Measurements from ENCODE around the gene L2HGDH.

L2HGDH gene

DNA sequence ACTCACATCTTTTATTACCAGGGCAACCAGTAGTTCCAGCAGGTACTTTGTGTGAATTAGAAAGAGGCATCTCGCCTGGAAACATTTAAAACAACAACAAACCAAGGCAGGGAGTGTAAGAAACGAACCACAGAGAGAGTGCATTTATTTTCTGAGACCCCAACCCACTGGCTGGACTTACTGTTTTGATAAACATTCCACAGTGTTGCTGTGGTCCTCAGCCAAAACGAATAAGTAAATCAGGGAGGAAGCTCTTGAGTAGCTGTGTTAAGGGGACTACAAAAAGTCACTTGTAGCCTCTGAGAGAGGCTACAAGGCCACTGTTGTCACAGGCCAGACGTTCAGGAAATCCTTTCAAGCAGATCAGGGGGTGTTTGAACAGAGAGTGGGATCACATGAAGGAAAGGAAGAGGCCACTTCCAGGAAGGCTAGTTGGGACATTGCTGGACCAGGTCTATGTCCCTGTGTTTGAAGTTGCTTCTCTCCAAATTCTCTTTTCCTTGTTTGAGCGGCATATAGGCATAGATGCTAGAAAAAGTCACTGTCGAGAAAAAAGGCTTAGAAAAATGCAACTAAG, 33.9 kb upstream of the L2HGDH start:
- H3K36me3 Mint-ChIP-seq: peaks cover 5% of the 10 kb centered on the region
- peaks cover 13% of the 10 kb centered on the region for H3K4me1 Mint-ChIP-seq
- no peak for DNase-seq
- CTCF ChIA-PET: interaction anchor here (1.0 kb wide), 1 partner anchor 25 kb away, joined by 3 read pairs; no protein-coding TSS in a partner anchor
- no peaks in the 10 kb centered on the region for H3K9me3 Mint-ChIP-seq
- H3K27me3 Mint-ChIP-seq: peaks cover 5% of the 10 kb centered on the region
- no peak overlapping the region for H3K27ac Mint-ChIP-seq
- no peak overlapping the region for H3K4me3 Mint-ChIP-seq

DNA sequence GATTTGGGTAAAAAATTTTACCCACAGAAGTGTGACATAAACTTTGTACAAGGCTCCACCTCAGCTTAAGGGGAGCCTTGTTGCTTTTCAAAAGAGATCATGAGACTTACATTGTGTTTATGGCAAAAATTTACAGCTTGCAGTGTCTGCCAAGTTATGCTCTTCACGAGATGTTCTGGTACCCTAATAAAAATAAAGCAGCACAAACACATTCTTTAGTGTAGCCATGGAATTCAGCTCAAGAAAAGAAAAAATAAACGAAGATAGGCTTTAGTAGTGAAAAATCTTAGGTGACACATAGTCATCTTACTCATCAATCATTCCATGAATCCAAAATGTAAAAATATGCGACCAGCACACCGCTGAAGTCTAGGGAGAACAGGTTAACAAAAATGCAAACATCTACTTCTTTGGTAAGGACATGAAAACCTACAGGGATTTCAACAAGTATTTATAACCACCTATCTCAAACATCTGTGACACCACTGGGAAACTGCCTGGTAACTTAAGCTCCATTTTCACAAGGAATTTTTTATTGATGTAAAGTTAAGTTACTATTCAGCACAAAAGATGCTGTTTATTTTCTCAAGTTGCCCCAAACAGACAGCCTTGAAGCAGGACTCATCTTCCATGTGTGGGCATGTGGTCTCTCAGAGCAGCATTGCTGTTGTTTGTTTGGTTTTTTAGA, 33.0 kb upstream of the L2HGDH start:
- no peak for DNase-seq
- no peak overlapping the region for H3K4me3 Mint-ChIP-seq

DNA sequence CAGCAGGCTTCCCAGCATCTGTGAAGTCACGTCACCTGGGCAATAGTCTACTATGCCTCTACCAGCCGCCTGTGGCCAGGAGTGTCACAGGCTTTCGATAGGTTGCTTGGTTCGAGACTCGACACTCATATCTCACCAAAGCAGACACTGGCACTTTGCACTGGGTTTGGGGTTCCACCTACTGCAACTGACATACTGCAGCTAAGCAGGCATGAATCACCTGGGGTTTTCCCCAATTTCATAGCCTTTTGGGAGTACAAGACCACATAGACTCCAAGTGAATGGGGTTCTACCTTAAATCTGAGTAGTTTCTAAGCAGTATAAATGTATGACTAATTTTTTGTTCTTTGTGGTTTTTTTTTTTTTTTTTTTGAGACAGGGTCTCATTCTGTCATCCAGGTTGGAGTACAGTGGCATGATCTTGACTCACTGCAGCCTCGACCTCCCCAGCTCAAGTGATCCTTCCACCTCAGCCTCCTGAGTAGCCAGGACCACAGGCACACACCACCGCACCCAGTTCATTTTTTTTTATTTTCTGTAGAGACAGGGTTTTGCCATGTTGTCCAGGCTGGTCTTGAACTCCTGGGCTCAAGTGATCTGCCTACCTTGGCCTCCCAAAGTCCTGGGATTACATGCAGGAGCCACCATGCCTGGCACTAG, 32.2 kb upstream of the L2HGDH start:
- Mint-ChIP-seq H3K4me3 (no peak overlapping the region), H3K27ac (no peak overlapping the region), H3K36me3 (peaks cover 8% of the 10 kb centered on the region), H3K9me3 (no peaks in the 10 kb centered on the region), H3K27me3 (peaks cover 5% of the 10 kb centered on the region), H3K4me1 (peaks cover 13% of the 10 kb centered on the region)
- CTCF ChIA-PET: interaction anchor here (0.6 to 1.7 kb wide), 3 partner anchors 24 to 52 kb away, joined by 6 read pairs; partner anchors contain the start of gene CDKL1
- no peak for DNase-seq

More for the DNA sequence above, 33.0 kb upstream of the L2HGDH start:
- CTCF ChIA-PET: interaction anchor here (1.4 to 1.7 kb wide), 2 partner anchors 25 to 51 kb away, joined by 6 read pairs; partner anchors contain the start of gene CDKL1
- no peaks in the 10 kb centered on the region for H3K9me3 Mint-ChIP-seq
- H3K36me3 Mint-ChIP-seq: peaks cover 8% of the 10 kb centered on the region
- H3K27me3 Mint-ChIP-seq: peaks cover 5% of the 10 kb centered on the region
- H3K4me1 Mint-ChIP-seq: peaks cover 13% of the 10 kb centered on the region
- no peak overlapping the region for H3K27ac Mint-ChIP-seq

DNA sequence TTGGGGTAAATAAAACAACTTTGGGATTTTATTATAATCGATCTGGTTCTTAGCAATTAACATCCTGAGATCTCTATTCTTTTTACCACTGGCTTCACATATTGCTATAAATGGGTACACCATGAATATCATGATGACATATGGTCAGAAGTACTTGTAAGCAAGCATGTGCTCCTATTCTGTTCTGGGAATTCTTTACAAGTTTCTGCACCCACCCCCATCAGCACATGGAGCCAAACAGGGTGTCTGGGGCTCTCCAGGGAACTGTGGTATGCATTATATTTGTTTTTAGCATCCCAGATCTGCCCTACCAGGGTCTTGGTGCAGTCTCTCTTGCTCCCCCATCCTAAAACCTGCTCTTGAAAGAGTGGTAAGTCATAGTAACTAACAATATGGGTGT, 31.4 kb upstream of the L2HGDH start:
- Mint-ChIP-seq H3K36me3 (peaks cover 8% of the 10 kb centered on the region), H3K4me3 (no peak overlapping the region)

DNA sequence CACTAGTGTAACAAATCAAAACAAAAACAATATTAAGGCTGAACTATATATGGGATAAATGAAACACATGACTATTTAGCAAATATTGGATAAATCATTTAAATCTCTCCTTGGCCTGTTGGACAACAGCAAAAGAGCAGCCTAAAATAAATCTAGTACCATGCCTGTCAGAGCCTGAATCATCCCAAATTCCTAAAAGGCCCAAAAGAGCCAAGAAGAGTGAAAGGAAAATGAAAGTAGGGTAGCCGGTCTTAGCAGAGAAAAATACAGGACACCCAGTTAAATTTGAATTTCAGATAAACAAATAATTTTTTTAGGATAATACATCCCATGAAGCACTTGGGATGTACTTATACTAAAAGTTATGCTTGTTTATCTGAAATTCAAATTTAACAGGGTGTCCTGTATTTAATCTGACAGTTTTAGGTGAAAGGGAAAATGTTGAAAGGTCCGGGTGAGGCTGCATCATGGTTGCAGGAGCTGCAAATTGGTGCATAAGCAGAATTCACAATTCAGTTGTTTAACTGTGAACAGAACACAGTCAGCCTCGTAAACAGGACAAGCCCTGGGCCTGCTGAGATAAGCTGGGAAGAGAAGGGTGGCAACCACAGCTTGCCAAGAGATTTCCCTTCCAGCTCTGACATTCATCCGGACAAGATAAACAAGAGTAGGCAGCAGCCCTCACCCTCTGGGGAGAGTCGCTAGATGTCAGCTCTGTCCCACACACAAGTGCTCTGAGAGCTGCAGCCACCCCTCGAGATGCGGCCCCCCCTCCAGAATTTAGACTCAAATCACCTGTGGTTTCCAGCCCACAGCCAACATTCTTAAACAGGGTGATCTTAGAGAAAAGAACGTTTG, 30.4 kb upstream of the L2HGDH start:
- Mint-ChIP-seq H3K4me3 (no peak overlapping the region), H3K36me3 (peaks cover 8% of the 10 kb centered on the region), H3K4me1 (peaks cover 13% of the 10 kb centered on the region), H3K27me3 (peaks cover 1% of the 10 kb centered on the region), H3K27ac (no peak overlapping the region), H3K9me3 (no peaks in the 10 kb centered on the region)
- DNase-seq: peak; percentile 73
- CTCF ChIA-PET: interaction anchor here (0.7 to 1.2 kb wide), 7 partner anchors 21 to 434 kb away, joined by 3 to 4 read pairs (median 3); partner anchors contain the start of gene MAP4K5

More for the DNA sequence above, 31.4 kb upstream of the L2HGDH start:
- CTCF ChIA-PET: interaction anchor here (0.6 to 1.7 kb wide), 3 partner anchors 20 to 53 kb away, joined by 3 to 6 read pairs (median 6); partner anchors contain the start of gene CDKL1
- Mint-ChIP-seq H3K27me3 (peaks cover 5% of the 10 kb centered on the region), H3K4me1 (peaks cover 13% of the 10 kb centered on the region), H3K9me3 (no peaks in the 10 kb centered on the region), H3K27ac (no peak overlapping the region)
- no peak for DNase-seq

DNA sequence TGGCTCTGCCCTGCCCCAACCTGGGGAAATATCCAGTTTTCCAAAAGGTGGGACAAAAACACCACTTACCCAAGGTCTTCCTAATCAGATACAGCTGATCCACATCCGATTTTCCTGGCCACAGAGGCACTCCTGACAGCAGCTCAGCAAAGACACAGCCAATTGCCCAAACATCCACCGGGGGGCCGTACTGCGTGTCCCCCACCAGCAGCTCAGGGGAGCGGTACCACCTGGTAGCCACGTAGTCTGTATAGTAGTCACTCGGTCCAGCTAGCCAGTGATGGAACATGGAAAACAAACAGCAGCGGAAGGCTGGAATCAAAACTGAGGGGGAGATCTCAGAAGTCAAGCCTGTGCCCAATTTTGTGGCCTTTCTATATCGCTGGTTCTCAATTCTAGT, 28.9 kb upstream of the L2HGDH start:
- DNase-seq: no peak
- CTCF ChIA-PET: interaction anchor here (1.3 to 2.0 kb wide), 2 partner anchors 9 to 19 kb away, joined by 3 to 4 read pairs; no protein-coding TSS in a partner anchor

DNA sequence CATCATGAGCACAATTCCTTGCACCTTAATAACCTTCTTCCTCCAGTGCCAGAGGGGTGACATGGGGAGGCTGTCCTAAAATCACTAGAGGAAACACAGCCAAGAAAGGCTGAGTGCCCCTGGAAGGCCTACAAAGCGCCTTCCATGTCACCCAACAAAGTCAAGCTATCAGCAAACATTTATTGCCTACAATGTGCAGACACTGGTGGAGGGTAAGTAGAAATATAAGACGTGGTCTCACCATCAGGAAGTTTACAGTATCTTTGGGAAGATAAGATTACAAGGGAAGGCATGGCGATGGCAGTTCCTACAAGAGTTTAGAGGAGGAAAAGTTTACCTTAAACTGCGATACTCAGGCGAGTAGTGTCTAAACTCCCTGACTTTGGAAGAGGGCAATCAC, 28.0 kb upstream of the L2HGDH start:
- Mint-ChIP-seq H3K27ac (peak overlapping the region; percentile 4), H3K4me1 (peaks cover 28% of the 10 kb centered on the region), H3K27me3 (no peaks in the 10 kb centered on the region), H3K9me3 (no peaks in the 10 kb centered on the region), H3K36me3 (peaks cover 8% of the 10 kb centered on the region), H3K4me3 (no peak overlapping the region)
- DNase-seq: no peak
- CTCF ChIA-PET: interaction anchor here (1.3 to 2.0 kb wide), 3 partner anchors 10 to 20 kb away, joined by 3 to 4 read pairs (median 3); no protein-coding TSS in a partner anchor

More for the DNA sequence above, 28.9 kb upstream of the L2HGDH start:
- no peak overlapping the region for H3K27ac Mint-ChIP-seq
- no peaks in the 10 kb centered on the region for H3K9me3 Mint-ChIP-seq
- no peak overlapping the region for H3K4me3 Mint-ChIP-seq
- H3K27me3 Mint-ChIP-seq: no peaks in the 10 kb centered on the region
- H3K4me1 Mint-ChIP-seq: peaks cover 20% of the 10 kb centered on the region
- H3K36me3 Mint-ChIP-seq: peaks cover 8% of the 10 kb centered on the region

DNA sequence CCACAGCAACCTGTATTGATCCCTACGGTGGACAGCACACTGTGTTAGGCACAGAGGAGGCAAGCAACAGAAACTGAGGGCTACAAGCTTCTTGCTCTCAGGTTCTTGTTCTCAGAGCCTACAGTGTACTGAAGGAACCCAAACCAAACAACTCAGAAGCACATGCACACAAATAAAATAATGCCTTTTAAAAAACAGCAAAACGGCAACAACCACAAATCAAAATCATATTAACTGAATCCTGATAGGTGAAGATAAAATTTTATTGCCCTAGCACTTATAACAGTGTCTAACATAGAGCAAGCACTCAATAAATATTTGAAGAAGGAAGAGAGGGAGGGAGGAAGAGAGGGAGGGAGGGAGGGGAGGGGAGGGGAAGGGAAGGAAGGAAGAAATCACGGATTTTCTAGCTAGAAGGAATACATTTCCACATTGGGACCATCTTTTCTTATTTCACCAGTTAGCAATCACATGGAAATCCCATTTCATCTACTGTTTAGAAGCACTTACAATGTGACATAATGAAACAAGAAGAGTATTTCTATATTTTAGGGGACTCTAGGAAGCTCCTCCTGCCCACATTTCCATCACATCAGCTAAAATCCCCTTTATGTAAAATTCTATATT, 27.3 kb upstream of the L2HGDH start:
- no peak overlapping the region for H3K27ac Mint-ChIP-seq
- no peaks in the 10 kb centered on the region for H3K27me3 Mint-ChIP-seq
- H3K36me3 Mint-ChIP-seq: peaks cover 7% of the 10 kb centered on the region
- CTCF ChIA-PET: interaction anchor here (1.3 to 2.0 kb wide), 2 partner anchors 11 to 20 kb away, joined by 3 to 4 read pairs; no protein-coding TSS in a partner anchor
- peaks cover 25% of the 10 kb centered on the region for H3K4me1 Mint-ChIP-seq
- no peak overlapping the region for H3K4me3 Mint-ChIP-seq
- no peak for DNase-seq
- no peaks in the 10 kb centered on the region for H3K9me3 Mint-ChIP-seq

DNA sequence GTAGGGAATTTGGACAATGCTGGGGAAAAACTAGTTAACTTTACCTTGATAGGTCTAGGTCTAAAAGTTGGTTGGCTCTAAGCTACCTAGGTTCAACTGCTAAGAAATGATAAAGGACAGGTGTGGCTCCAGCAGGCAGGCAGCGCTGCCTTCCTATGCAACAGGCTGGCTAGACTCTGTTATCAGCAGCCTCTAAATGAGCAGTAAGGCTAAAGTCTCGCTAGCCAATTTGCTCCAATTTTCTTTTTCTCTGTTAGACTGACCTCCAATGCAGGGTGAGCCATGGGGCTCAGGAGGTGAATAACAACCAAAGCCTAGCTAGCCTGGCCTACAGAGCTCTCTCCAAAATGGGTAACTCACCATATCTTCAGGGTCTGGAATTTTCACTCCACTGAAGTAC, 26.6 kb upstream of the L2HGDH start:
- H3K4me1 Mint-ChIP-seq: peaks cover 22% of the 10 kb centered on the region
- CTCF ChIA-PET: interaction anchor here (1.3 kb wide), 1 partner anchor 10 kb away, joined by 3 read pairs; no protein-coding TSS in a partner anchor
- H3K4me3 Mint-ChIP-seq: no peak overlapping the region
- H3K9me3 Mint-ChIP-seq: no peaks in the 10 kb centered on the region
- peaks cover 7% of the 10 kb centered on the region for H3K36me3 Mint-ChIP-seq
- no peaks in the 10 kb centered on the region for H3K27me3 Mint-ChIP-seq
- no peak for DNase-seq
- H3K27ac Mint-ChIP-seq: no peak overlapping the region

DNA sequence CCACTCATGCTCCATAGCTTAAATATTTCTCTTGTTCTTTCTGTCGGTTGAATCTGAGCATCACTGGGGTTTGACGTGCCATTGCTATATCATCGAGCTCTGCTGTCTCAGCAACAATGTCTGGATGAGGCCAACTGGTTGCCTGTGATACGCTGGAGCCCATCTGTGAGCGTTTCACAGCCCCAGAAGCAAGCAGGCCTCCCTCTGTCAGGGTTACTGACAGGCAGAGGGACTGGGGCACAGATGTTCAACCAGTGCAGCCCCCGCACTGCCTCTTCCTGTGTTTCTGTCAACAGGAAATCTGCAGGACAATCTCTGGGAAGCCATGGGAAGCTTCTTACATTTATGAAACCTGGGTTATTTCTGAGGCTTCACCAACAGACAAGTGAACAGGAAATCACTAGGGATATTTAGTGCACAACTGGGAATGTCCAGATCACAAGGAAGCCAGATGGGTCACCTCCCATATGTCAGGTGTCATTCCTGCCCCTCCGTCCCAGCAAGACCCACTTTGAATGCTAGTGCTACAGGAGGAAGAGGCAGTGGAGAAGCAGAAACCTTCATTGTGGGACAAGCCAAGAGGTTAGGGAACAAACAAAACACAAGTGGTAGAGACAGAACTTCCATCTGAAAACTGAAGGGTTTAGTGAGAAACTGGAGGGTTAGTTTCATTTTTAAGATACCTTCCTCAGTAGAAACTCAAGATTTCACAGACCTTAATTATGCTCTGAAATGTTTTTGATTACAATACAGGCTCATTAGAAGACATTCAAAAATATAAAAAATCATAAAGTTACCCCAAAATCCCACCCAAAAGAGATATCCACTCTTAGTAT, 24.2 kb upstream of the L2HGDH start:
- H3K9me3 Mint-ChIP-seq: no peaks in the 10 kb centered on the region
- H3K4me1 Mint-ChIP-seq: peaks cover 15% of the 10 kb centered on the region
- H3K36me3 Mint-ChIP-seq: peaks cover 22% of the 10 kb centered on the region
- peak overlapping the region; percentile 10 for H3K4me3 Mint-ChIP-seq
- H3K27me3 Mint-ChIP-seq: no peaks in the 10 kb centered on the region
- H3K27ac Mint-ChIP-seq: peak overlapping the region; percentile 58
- DNase-seq: no peak
- CTCF ChIA-PET: interaction anchor here (0.9 to 1.3 kb wide), 2 partner anchors 19 to 27 kb away, joined by 4 read pairs; no protein-coding TSS in a partner anchor

DNA sequence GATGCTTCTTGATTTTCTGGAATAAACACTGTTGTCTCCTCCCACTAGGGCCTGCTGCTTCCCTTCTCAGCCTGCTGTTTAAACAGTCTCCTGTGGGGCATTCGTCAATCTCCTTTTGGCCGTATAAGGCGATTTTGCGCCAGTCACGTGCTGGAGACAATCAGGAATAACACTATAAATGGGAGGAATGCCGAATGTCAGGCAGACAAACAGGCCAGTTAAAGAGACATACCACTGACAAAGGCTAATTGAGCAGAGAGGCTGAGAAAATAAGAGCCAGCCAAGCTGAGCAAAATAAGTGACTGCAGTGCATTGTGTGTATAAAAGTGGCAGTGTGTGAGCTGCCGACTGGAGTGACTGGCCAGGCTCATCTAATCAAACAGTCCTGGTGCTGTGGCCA, 23.4 kb upstream of the L2HGDH start:
- H3K4me3 Mint-ChIP-seq: no peak overlapping the region
- H3K4me1 Mint-ChIP-seq: peaks cover 15% of the 10 kb centered on the region
- CTCF ChIA-PET: interaction anchor here (0.9 to 1.3 kb wide), 3 partner anchors 14 to 28 kb away, joined by 4 read pairs; no protein-coding TSS in a partner anchor
- peaks cover 19% of the 10 kb centered on the region for H3K36me3 Mint-ChIP-seq
- DNase-seq: no peak
- peak overlapping the region; percentile 73 for H3K27ac Mint-ChIP-seq
- no peaks in the 10 kb centered on the region for H3K27me3 Mint-ChIP-seq
- no peaks in the 10 kb centered on the region for H3K9me3 Mint-ChIP-seq

DNA sequence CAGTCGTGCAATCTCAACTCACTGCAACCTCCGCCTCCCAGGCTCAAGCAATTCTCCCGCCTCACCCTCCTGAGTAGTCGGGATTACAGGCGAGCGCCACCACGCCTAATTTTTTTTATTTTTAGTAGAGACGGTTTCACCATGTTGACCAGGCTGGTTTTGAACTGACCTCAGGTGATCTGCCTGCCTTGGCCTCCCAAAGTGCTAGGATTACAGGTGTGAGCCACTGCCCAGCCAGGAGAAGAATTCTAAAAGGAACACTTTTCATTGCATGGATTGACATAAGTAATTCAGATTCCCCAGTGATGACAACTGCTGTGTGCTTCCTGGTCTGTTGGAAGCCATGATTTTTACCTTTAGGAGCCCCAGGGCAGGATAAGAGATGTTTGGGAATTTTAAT, 22.2 kb upstream of the L2HGDH start:
- CTCF ChIA-PET: no interaction called here
- H3K4me3 Mint-ChIP-seq: no peak overlapping the region
- no peaks in the 10 kb centered on the region for H3K9me3 Mint-ChIP-seq
- H3K4me1 Mint-ChIP-seq: peaks cover 15% of the 10 kb centered on the region
- no peaks in the 10 kb centered on the region for H3K27me3 Mint-ChIP-seq
- peaks cover 24% of the 10 kb centered on the region for H3K36me3 Mint-ChIP-seq
- no peak overlapping the region for H3K27ac Mint-ChIP-seq
- no peak for DNase-seq

Data from activated naive CD4-positive, alpha-beta T cell treated with anti-CD3 and anti-CD28 coated beads, Interleukin-2, amount 10 ng/mL, durations not matched to agents 7 days and 5 days (primary cell).